ENCODE data around the gene IQCE. TPM values are rescaled to one million over a fixed set of nuclear protein-coding genes. Genes with fewer than 3 reads are reported as not detected.

The IQCE gene
- total RNA-seq, 1 experiment from 2014 or later = 16.7 TPM

DNA sequence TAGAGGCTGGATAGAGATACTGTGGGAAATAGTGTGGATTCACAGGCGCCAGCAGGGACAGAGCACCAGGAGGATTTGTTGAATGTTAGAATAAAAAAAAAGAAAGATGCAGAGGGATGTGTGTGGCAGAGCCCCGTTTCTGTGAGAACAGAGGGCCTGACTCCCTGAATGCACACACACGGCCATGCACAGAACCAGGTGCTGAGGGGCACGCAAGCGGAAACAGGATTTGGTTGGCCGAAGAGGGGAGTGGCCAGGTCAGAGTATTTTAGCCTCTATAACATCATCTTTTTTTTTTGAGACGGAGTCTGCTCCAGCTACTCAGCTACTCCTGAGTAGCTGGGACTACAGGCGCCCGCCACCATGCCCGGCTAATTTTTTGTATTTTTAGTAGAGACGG is 21.9 kb downstream of the IQCE start:
- Mint-ChIP-seq H3K4me3 (ENCODE audit: unreplicated experiment) (no peak overlapping the region), H3K36me3 (ENCODE audit: insufficient read depth, unreplicated experiment) (peaks cover 48% of the 10 kb centered on the region), H3K27ac (ENCODE audit: low read depth, unreplicated experiment) (no peak overlapping the region), H3K27me3 (ENCODE audit: insufficient read depth, unreplicated experiment) (no peaks in the 10 kb centered on the region), H3K9me3 (ENCODE audit: unreplicated experiment) (no peaks in the 10 kb centered on the region), H3K4me1 (ENCODE audit: insufficient read depth, unreplicated experiment) (no peaks in the 10 kb centered on the region)
- DNase-seq (ENCODE audit: unreplicated experiment) = no peak
- intact Hi-C loops (cut with micrococcal nuclease) = no loop called here
- BruUV-seq (replicated peaks) = no TSS peak
- CTCF ChIA-PET = no interaction called here
- POLR2A ChIA-PET = no interaction called here
- TF ChIP-seq, protein P1, sequence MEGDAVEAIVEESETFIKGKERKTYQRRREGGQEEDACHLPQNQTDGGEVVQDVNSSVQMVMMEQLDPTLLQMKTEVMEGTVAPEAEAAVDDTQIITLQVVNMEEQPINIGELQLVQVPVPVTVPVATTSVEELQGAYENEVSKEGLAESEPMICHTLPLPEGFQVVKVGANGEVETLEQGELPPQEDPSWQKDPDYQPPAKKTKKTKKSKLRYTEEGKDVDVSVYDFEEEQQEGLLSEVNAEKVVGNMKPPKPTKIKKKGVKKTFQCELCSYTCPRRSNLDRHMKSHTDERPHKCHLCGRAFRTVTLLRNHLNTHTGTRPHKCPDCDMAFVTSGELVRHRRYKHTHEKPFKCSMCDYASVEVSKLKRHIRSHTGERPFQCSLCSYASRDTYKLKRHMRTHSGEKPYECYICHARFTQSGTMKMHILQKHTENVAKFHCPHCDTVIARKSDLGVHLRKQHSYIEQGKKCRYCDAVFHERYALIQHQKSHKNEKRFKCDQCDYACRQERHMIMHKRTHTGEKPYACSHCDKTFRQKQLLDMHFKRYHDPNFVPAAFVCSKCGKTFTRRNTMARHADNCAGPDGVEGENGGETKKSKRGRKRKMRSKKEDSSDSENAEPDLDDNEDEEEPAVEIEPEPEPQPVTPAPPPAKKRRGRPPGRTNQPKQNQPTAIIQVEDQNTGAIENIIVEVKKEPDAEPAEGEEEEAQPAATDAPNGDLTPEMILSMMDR (IDR thresholded peaks at IDR 0.05; ENCODE audit: unreplicated experiment) = no peak

DNA sequence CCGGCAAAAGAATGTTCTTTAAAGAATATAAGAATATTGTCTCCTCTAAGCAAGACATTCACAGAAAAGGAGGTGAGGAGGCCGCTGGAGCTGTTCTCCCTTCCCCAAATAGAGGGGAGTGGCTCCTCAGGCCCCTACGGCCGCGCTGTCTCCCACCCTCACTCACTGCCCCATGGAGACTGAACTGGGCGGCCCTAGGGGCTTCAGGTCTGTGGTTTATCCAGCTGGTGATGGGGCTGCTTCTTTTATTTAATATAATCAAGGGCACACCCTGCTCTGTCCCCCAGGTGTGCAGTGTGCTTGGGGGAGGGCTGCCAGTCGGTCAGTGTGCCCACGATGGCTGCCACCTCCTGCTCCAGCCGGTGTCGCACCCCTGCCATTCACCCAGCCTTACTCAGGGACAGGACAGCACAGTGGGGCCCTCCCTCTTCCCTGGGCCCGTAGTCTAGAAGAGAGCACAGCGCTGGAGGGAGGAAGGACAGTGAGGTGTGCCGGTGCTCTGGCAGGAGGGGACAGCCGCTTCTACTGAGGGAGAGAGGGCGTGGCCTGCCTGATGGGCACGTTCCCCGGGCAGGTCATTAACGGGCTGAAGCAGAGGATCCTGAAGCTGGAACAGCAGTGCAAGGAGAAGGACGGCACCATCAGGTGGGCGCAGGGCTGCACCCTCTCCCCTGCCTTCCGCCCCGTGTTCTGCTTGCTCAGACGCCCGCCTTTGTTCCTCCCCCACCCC is 23.4 kb downstream of the IQCE start:
- no peak overlapping the region for H3K4me3 Mint-ChIP-seq (ENCODE audit: unreplicated experiment)
- CTCF ChIA-PET = no interaction called here
- POLR2A ChIA-PET = no interaction called here

DNA sequence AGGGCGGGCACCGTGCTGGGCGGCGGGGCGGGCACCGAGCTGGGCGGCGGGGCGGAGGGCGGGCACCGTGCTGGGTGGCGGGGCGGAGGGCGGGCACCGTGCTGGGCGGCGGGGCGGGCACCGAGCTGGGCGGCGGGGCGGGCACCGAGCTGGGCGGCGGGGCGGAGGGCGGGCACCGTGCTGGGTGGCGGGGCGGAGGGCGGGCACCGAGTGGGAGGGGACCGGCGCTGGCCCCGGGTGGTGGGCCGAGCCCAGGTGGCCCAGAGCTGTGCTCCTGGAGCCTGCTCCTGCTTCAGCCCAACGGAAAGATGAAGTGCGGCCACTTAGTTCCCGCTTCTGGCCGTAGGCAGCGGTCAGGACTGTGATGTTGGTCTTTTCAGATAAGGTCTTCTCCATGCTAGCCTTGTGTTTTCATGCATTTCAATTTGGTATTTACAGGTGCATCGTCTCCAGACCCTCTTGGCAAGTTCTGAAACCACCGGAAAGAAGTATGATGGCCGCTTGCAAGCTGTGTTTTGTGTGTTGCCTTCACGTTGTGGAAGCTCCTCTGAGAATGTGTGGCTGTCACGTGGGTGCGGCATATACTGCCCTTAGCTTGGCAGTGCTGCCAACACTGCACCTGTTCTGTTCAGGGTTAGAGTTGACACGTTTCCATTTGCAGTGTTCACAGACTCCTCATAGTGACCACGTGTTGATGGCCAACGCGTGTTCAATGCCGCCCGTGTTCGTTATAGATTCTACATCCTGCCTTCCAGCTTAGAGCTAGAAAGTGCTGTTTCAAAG is 25.2 kb downstream of the IQCE start:
- no peaks in the 10 kb centered on the region for H3K9me3 Mint-ChIP-seq (ENCODE audit: unreplicated experiment)
- no peaks in the 10 kb centered on the region for H3K4me1 Mint-ChIP-seq (ENCODE audit: insufficient read depth, unreplicated experiment)
- no peak overlapping the region for H3K27ac Mint-ChIP-seq (ENCODE audit: low read depth, unreplicated experiment)
- ChIA-PET POLR2A (no interaction called here), CTCF (no interaction called here)
- TF ChIP-seq, protein P1 (IDR thresholded peaks at IDR 0.05; ENCODE audit: unreplicated experiment) = no peak
- no peaks in the 10 kb centered on the region for H3K27me3 Mint-ChIP-seq (ENCODE audit: insufficient read depth, unreplicated experiment)
- BruUV-seq (replicated peaks) = no TSS peak
- DNase-seq (ENCODE audit: unreplicated experiment) = no peak
- intact Hi-C loops (cut with micrococcal nuclease) = no loop called here
- no peak overlapping the region for H3K4me3 Mint-ChIP-seq (ENCODE audit: unreplicated experiment)
- peaks cover 50% of the 10 kb centered on the region for H3K36me3 Mint-ChIP-seq (ENCODE audit: insufficient read depth, unreplicated experiment)

More for the DNA sequence above, 23.4 kb downstream of the IQCE start:
- no peaks in the 10 kb centered on the region for H3K27me3 Mint-ChIP-seq (ENCODE audit: insufficient read depth, unreplicated experiment)
- H3K27ac Mint-ChIP-seq (ENCODE audit: low read depth, unreplicated experiment) = no peak overlapping the region
- peaks cover 49% of the 10 kb centered on the region for H3K36me3 Mint-ChIP-seq (ENCODE audit: insufficient read depth, unreplicated experiment)
- TF ChIP-seq, protein P1 (IDR thresholded peaks at IDR 0.05; ENCODE audit: unreplicated experiment) = no peak
- no peaks in the 10 kb centered on the region for H3K4me1 Mint-ChIP-seq (ENCODE audit: insufficient read depth, unreplicated experiment)
- BruUV-seq (replicated peaks) = no TSS peak
- intact Hi-C loops (cut with micrococcal nuclease) = no loop called here
- H3K9me3 Mint-ChIP-seq (ENCODE audit: unreplicated experiment) = no peaks in the 10 kb centered on the region
- no peak for DNase-seq (ENCODE audit: unreplicated experiment)

- Mint-ChIP-seq H3K27ac (ENCODE audit: low read depth, unreplicated experiment) (no peak overlapping the region), H3K4me1 (ENCODE audit: insufficient read depth, unreplicated experiment) (no peaks in the 10 kb centered on the region), H3K4me3 (ENCODE audit: unreplicated experiment) (no peak overlapping the region), H3K9me3 (ENCODE audit: unreplicated experiment) (no peaks in the 10 kb centered on the region), H3K36me3 (ENCODE audit: insufficient read depth, unreplicated experiment) (peaks cover 37% of the 10 kb centered on the region), H3K27me3 (ENCODE audit: insufficient read depth, unreplicated experiment) (no peaks in the 10 kb centered on the region)
- intact Hi-C loops (cut with micrococcal nuclease) = no loop called here
- no peak for DNase-seq (ENCODE audit: unreplicated experiment)
- CTCF ChIA-PET = interaction anchor here (0.6 to 1.0 kb wide), 2 partner anchors 31 to 117 kb away, joined by 3 to 4 read pairs; no protein-coding TSS in a partner anchor
- BruUV-seq (replicated peaks) = no TSS peak
- TF ChIP-seq, protein P1 (IDR thresholded peaks at IDR 0.05; ENCODE audit: unreplicated experiment) = no peak
- POLR2A ChIA-PET = no interaction called here
Observed at GRCh38 chr7:2585446-2585845, 26.7 kb downstream of the IQCE start.
